A549 (cell line): Measurements from ENCODE around the gene FAR2. TPM values are rescaled to one million over a fixed set of nuclear protein-coding genes. Genes with fewer than 3 reads are reported as not detected.

Experiments used
- ATAC-seq, 2 experiments: fragments of 200-7000 bp in 1 of 2; fragments of >200 bp in 1 of 2; cut with Nextera tagmentation in 1 of 2; cut with Tn5 transposase in 1 of 2; 3 replicates each; pipeline versions ENCODE4 v1.8.0 to v1.9.1; 2018 to 2020; ENCODE audit warnings: mild to moderate bottlenecking in 1 of 2, moderate library complexity in 1 of 2
- CTCF ChIA-PET: fragments of 300-600 bp; sonication (Branson Sonifier 250); formaldehyde crosslinking; extraction: SDS; loops from one replicate; lab custom pipeline; 2021; ENCODE audit warnings: antibody characterized with exemption, inconsistent platforms; lab: Yijun Ruan, JAX
- POLR2A ChIA-PET: fragments of 350-600 bp; formaldehyde crosslinking; extraction: SDS; loops from one replicate; lab custom pipeline; 2021; ENCODE audit warnings: antibody characterized with exemption, inconsistent platforms; lab: Yijun Ruan, JAX
- DNase-seq, 2 experiments: peaks; one replicate each; pipeline versions ENCODE4 v3.0.0 to v3.0.0-alpha.2; 2011 to 2016; ENCODE audit warnings: low read depth in 1 of 2, low spot score in 1 of 2
- FAIRE-seq: peaks from 2 replicates; lab custom pipeline; 2011; peaks lifted over from hg19 to GRCh38; lab: Jason Lieb, UNC
- H3K27ac ChIP-seq, 2 experiments: fragments of >200 bp; sonication (Bioruptor Twin); formaldehyde crosslinking; 3 replicates each; pipeline ENCODE4 v1.5.1; 2016 to 2017
- H3K4me1 ChIP-seq: fragments of >200 bp; sonication (Bioruptor Twin); formaldehyde crosslinking; 3 replicates; pipeline ENCODE4 v1.6.1; 2016
- H3K4me2 ChIP-seq: fragments of >200 bp; sonication (Bioruptor Twin); formaldehyde crosslinking; 3 replicates; pipeline ENCODE4 v1.6.1; 2016
- H3K4me3 ChIP-seq: fragments of >200 bp; sonication (Bioruptor Twin); formaldehyde crosslinking; 3 replicates; pipeline ENCODE4 v1.5.1; 2016
- H3K9me3 ChIP-seq: fragments of >200 bp; sonication (Bioruptor Twin); formaldehyde crosslinking; 3 replicates; pipeline ENCODE4 v1.6.1; 2016
- CEBPB ChIP-seq, 2 experiments: fragments of >200 bp in 1 of 2; sonication (Bioruptor Twin) in 1 of 2; formaldehyde crosslinking in 1 of 2; IDR thresholded peaks; 2 replicates each; pipeline ENCODE4 v1.6.1; 2012 to 2016
- CHD2 ChIP-seq: fragments of 150-350 bp; IDR thresholded peaks from 2 replicates; pipeline ENCODE4 v1.6.1; 2014; ENCODE audit warnings: low read length; ENCODE audit not compliant: partially characterized antibody
- EP300 ChIP-seq, 2 experiments: fragments of >200 bp; sonication (Bioruptor Twin); formaldehyde crosslinking; IDR thresholded peaks; 2 replicates in 1 of 2; 3 replicates in 1 of 2; pipeline ENCODE4 v1.6.1; 2016 to 2017
- FOXS1 ChIP-seq: fragments of 250-450 bp; sonication (Bioruptor Pico); IDR thresholded peaks from 2 replicates; pipeline ENCODE4 v1.5.0; 2020; ENCODE audit warnings: mild to moderate bottlenecking, moderate library complexity
- GATA3 ChIP-seq: IDR thresholded peaks from 2 replicates; pipeline ENCODE4 v1.6.1; 2012; ENCODE audit warnings: borderline replicate concordance
- HDAC2 ChIP-seq: fragments of 200-600 bp; sonication (generic); IDR thresholded peaks from 2 replicates; pipeline ENCODE4 v1.6.1; 2016
- JUN ChIP-seq, 2 experiments: fragments of >200 bp; sonication (Bioruptor Twin); formaldehyde crosslinking; IDR thresholded peaks; 2 replicates in 1 of 2; 3 replicates in 1 of 2; pipeline ENCODE4 v1.6.1; 2016 to 2017
- JUNB ChIP-seq: fragments of >200 bp; sonication (Bioruptor Twin); formaldehyde crosslinking; IDR thresholded peaks from 2 replicates; pipeline ENCODE4 v1.6.1; 2016
- KDM5A ChIP-seq: fragments of 200-600 bp; sonication (generic); IDR thresholded peaks from 2 replicates; pipeline ENCODE4 v1.6.1; 2016; ENCODE audit warnings: antibody characterized with exemption, mild to moderate bottlenecking
- MAFK ChIP-seq: fragments of 450-650 bp; IDR thresholded peaks from 2 replicates; pipeline ENCODE4 v1.6.1; 2014; ENCODE audit not compliant: partially characterized antibody
- MAX ChIP-seq: IDR thresholded peaks from 2 replicates; pipeline ENCODE4 v1.6.1; 2012
- MYC ChIP-seq: IDR thresholded peaks from 2 replicates; pipeline ENCODE4 v1.6.1; 2012; ENCODE audit warnings: mild to moderate bottlenecking, inconsistent platforms, low read length, improper control_type of control experiment, borderline replicate concordance
- NFE2L2 ChIP-seq: fragments of 150-350 bp; conservative IDR thresholded peaks from 2 replicates; pipeline ENCODE4 v1.6.1; 2014; ENCODE audit warnings: low read length
- PBX3 ChIP-seq: IDR thresholded peaks from 2 replicates; pipeline ENCODE4 v1.6.1; 2012
- PHF8 ChIP-seq: fragments of 200-600 bp; sonication (generic); IDR thresholded peaks from 2 replicates; pipeline ENCODE4 v1.6.1; 2016; ENCODE audit warnings: low read depth, mild to moderate bottlenecking, antibody characterized with exemption, moderate library complexity, borderline replicate concordance
- POLR2A ChIP-seq: IDR thresholded peaks from 2 replicates; pipeline ENCODE4 v1.6.1; 2012; ENCODE audit warnings: mild to moderate bottlenecking, low read length
- RAD21 ChIP-seq, 2 experiments: fragments of >200 bp in 1 of 2; sonication (Bioruptor Twin) in 1 of 2; formaldehyde crosslinking in 1 of 2; IDR thresholded peaks in 1 of 2; conservative IDR thresholded peaks in 1 of 2; 2 replicates in 1 of 2; 3 replicates in 1 of 2; pipeline ENCODE4 v1.6.1; 2012 to 2018; ENCODE audit warnings: inconsistent platforms in 1 of 2
- REST ChIP-seq: fragments of 200-600 bp; sonication (generic); IDR thresholded peaks from 2 replicates; pipeline ENCODE4 v1.6.1; 2016; ENCODE audit warnings: antibody characterized with exemption, mild to moderate bottlenecking, moderate library complexity
- RFX5 ChIP-seq: fragments of 450-650 bp; IDR thresholded peaks from 2 replicates; pipeline ENCODE4 v1.7.1; 2014; ENCODE audit warnings: antibody characterized with exemption, mild to moderate bottlenecking, moderate library complexity
- TFCP2L1 ChIP-seq: fragments of 250-450 bp; sonication (Bioruptor Pico); IDR thresholded peaks from 2 replicates; pipeline ENCODE4 v1.5.0; 2021; ENCODE audit warnings: mild to moderate bottlenecking
- WGBS: methylation state at CpG from one replicate; pipeline ENCODE4 v1.1.6; 2017; ENCODE audit errors: missing lambda C conversion rate; 5-methylcytosine and 5-hydroxymethylcytosine counted together
- polyA plus RNA-seq, 4 experiments: library from polyadenylated mRNA; depleted of rRNA in 3 of 4; stranded (reverse); fragments of >200 nt; fragmentation: RNase III in 1 of 4; extraction: RNeasy Plus Mini Kit Qiagen cat#74134 plus additional on column Dnase treatment in 1 of 4; gene quantifications; 2 replicates in 3 of 4; 3 replicates in 1 of 4; pipeline ENCODE4 v1.2.3, GENCODE V29; 2011 to 2017
- TF ChIP-seq, protein P1 (sequence below): fragments of 450-650 bp; IDR thresholded peaks from 2 replicates; pipeline ENCODE4 v1.6.1; 2014; ENCODE audit warnings: antibody characterized with exemption
- TF ChIP-seq, protein P2 (sequence below): IDR thresholded peaks from 2 replicates; pipeline ENCODE4 v1.6.1; 2012; ENCODE audit warnings: low read depth, borderline replicate concordance
- TF ChIP-seq, protein P3 (sequence below): fragments of >200 bp; sonication (Bioruptor Twin); formaldehyde crosslinking; IDR thresholded peaks from 3 replicates; pipeline ENCODE4 v1.6.1; 2016

FAR2 gene
- polyA plus RNA-seq, 2 of the 4 experiments (the other 2 are of a cell fraction): 0.06 TPM; not detected in 1

DNA sequence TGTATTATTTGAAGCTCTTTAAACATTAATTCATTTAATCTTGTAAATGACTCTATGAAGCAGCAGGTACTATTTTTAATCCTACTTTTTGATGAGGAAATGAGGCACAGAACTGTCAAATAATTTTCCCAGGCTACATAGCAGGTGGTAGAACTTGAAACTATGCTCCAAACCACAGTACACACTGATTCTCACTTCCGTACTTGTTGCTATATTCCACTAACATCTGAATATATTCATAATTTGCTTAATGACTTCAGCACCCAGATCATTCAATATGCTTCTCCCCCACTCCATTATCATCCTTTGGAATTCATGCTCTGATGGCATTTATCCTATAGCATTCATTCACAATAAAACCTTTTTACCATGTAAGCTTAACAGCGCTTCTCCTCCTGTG, 227.0 kb downstream of the FAR2 start:
- Histone ChIP-seq H3K9me3 (peaks cover 4% of the 10 kb centered on the region; the same call in 1 of the 3 replicates), H3K27ac (no peak overlapping the region), H3K4me1 (peaks cover 11% of the 10 kb centered on the region; the same call in 2 of the 3 replicates), H3K4me2 (no peak overlapping the region), H3K4me3 (no peak overlapping the region)
- TF ChIP-seq FOXS1 (CRISPR knock-in tag): no peak
- TF ChIP-seq RAD21 (conservative IDR thresholded peaks at IDR 0.05 in 1 of 2, IDR thresholded peaks at IDR 0.05 in 1 of 2): no peak
- TF ChIP-seq NFE2L2: no peak
- TF ChIP-seq MAFK: no peak
- no peak for TF ChIP-seq JUNB
- TF ChIP-seq PBX3: no peak
- no peak for TF ChIP-seq CEBPB (IDR thresholded peaks at IDR 0.05)
- TF ChIP-seq TFCP2L1: no peak
- TF ChIP-seq RFX5: no peak
- POLR2A ChIA-PET: no interaction called here
- DNase-seq: no peak
- FAIRE-seq: no peak
- WGBS: 96% methylated on average over 2 of the region's 2 CpGs
- CTCF ChIA-PET: interaction anchor here (1.7 kb wide), 1 partner anchor 10 kb away, joined by 5 read pairs; no protein-coding TSS in a partner anchor
- no peak for ATAC-seq

DNA sequence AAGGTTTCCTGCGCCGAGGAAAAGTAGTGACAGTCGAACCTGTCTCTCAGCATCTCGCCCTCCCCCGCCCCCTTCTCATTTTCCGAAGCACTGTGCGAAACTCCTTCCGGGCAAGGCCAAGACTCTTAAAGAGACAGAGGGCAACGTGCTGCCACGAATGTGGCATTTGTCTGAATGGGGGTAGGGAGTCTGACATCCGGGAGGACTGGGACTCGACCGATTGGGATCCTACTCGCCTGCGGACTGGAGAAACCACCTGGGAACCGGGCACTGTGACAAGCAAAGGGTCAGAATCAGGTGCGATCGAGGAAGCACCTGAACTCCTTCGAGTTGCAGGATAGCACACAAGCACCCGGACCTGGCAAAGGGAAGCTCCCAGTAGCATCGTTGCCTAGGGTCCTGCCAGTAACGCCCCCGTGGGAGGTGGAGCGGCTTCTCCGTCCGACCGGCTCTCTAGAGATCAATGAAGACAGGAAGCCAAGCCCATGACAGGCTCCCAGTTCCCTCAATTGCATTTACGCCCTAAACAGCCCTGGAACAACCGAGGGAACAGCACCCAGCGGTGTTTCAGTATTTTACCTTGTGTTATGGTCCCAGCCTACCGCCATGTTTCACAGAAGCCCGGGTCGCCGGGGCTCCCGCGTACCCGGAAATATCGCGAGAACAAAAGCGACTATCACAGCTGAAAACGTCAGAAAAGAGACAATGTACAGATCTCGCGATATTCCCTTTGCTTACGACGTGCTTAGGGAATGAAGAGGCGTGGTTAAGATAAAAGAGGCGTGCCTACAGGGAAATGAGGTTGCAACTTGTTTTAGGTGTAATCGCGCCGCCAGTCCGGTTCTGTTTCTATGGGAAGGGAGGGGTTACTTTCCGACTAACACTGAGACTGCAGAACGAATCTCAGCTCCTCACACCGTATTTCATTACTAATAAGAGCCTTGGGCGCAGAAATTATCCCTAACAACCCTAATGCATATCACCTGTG, 231.8 kb downstream of the FAR2 start, which contains the start of gene ERGIC2:
Gene ERGIC2 (minus strand): TSS at position 637 of the 988 bp plus-strand sequence. CDS start 9,539 bp downstream, outside the sequence.
- peak; percentile 98 for ATAC-seq
- CTCF ChIA-PET: no interaction called here

More for the DNA sequence above, 231.8 kb downstream of the FAR2 start, which contains the start of gene ERGIC2:
- WGBS: 2% methylated on average over 52 of the region's 55 CpGs
- peak within 1 kb of the TSS; percentile 73 to 90 for H3K27ac ChIP-seq
- H3K4me2 ChIP-seq: peak within 1 kb of the TSS; percentile 93
- peak within 1 kb of the TSS; percentile 65 for H3K4me3 ChIP-seq
- TF ChIP-seq, protein P1, sequence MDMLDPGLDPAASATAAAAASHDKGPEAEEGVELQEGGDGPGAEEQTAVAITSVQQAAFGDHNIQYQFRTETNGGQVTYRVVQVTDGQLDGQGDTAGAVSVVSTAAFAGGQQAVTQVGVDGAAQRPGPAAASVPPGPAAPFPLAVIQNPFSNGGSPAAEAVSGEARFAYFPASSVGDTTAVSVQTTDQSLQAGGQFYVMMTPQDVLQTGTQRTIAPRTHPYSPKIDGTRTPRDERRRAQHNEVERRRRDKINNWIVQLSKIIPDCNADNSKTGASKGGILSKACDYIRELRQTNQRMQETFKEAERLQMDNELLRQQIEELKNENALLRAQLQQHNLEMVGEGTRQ: no peak
- TF ChIP-seq PHF8 (peak; percentile 43; the same call in 1 of the 2 replicates), CHD2 (peak; percentile 99), POLR2A (peak; percentile 42), JUN (IDR thresholded peaks at IDR 0.05) (peak; percentile 38 to 50; a peak in 2 of 5 replicates), HDAC2 (no peak; the same call in 1 of the 2 replicates), MAX (peak; percentile 57), MYC (0 out of 2 replicates have a peak, but pooled peaks have one; percentile 20), KDM5A (peak; percentile 97), REST (peak; percentile 99), GATA3 (peak; percentile 84; the same call in 1 of the 2 replicates), FOXS1 (CRISPR knock-in tag) (no peak), EP300 (IDR thresholded peaks at IDR 0.05) (no peak)
- TF ChIP-seq, protein P2, sequence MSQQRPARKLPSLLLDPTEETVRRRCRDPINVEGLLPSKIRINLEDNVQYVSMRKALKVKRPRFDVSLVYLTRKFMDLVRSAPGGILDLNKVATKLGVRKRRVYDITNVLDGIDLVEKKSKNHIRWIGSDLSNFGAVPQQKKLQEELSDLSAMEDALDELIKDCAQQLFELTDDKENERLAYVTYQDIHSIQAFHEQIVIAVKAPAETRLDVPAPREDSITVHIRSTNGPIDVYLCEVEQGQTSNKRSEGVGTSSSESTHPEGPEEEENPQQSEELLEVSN: 0 out of 2 replicates have a peak, but pooled peaks have one; percentile 15
- TF ChIP-seq, protein P3, sequence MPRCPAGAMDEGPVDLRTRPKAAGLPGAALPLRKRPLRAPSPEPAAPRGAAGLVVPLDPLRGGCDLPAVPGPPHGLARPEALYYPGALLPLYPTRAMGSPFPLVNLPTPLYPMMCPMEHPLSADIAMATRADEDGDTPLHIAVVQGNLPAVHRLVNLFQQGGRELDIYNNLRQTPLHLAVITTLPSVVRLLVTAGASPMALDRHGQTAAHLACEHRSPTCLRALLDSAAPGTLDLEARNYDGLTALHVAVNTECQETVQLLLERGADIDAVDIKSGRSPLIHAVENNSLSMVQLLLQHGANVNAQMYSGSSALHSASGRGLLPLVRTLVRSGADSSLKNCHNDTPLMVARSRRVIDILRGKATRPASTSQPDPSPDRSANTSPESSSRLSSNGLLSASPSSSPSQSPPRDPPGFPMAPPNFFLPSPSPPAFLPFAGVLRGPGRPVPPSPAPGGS: peak; percentile 61; the same call in 1 of the 3 replicates
- peak; percentile 97 for FAIRE-seq
- H3K9me3 ChIP-seq: peaks cover 4% of the 10 kb centered on the region; the same call in 1 of the 3 replicates
- peaks cover 11% of the 10 kb centered on the region; the same call in 2 of the 3 replicates for H3K4me1 ChIP-seq
- POLR2A ChIA-PET: interaction anchor here (0.5 to 1.0 kb wide), 4 partner anchors 8 to 1441 kb away, joined by 3 to 4 read pairs (median 3); no protein-coding TSS in a partner anchor
- peak; percentile 93 to 99 for DNase-seq
